HG03135 (cell line): ENCODE data around the gene SUSD5.
A peak's percentile ranks its signal among the peaks of the same experiment; 100 is the strongest.
"Not testable (repeated sequence)": the region's sequence is repeated elsewhere in the genome, so short reads cannot be mapped to it uniquely, and the experiment has no call there.

Source experiments
- ATAC-seq: cut with Tn5 transposase; IDR thresholded peaks from one replicate; pipeline ENCODE4 v1.9.1; 2021; ENCODE audit warnings: mild to moderate bottlenecking, moderate library complexity; ENCODE audit not compliant: unreplicated experiment

Gene SUSD5

GRCh38 chr3:33117461-33117860 is 101.1 kb downstream of the SUSD5 start:
- ATAC-seq: no peak

DNA sequence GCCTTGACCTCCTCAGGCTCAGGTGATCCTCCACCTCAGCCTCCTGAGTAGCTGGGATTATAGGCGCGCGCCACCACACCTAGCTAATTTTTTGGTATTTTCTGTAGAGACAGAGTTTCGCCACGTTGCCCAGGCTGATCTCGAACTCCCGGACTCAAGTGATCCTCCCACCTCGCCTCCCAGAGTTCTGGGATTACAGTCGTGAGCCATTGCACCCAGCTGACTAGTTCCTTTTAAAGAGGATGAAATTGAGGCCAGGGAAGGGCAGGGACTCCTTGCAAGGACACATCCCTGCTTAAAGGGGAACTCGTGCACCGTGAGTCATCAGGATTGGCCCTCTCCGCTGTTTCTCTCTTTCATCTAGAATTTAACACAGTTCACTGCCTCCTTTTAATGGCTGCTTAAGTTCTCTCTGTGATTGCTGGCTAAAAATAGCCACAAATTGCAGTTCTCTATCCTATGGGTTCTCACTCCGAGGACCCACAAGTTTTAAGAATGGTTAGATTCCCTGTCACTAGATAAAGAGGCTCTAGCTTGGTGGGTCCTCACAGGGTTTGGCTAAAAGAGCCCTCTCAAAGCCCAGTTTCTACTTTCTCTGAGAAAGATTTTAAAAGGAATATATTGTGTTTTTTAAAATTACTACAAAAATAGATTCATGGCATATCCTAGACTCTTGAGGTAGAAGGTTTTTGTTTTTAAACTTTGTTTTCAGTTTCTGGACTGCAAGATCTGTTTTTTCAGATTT is 103.4 kb downstream of the SUSD5 start:
- no peak for ATAC-seq

DNA sequence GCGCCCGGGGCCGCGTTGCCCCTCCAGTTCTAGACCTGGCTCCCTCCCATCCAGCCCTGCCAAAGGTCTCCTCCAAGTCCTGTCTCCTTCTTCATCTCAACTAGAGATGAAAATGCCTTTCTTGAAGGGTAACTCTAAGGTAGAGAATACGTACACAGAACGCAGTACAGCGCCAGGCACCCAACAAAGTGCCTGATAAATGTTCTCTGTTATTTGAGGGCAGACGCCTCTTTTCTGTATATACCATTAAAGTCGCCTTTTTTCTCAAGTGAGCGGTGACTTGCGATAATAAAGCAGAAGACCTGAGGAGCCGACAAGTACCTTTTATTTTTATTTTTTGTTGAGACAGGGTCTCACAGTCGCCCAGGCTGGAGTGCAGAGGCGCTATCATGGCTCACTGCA is 104.0 kb downstream of the SUSD5 start:
- no peak for ATAC-seq

GRCh38 chr3:33113772-33114621 is 104.6 kb downstream of the SUSD5 start, which contains the start of gene CRTAP:
Gene CRTAP (plus strand): TSS chr3:33114014. CDS start chr3:33114078, 64 bp downstream.
- ATAC-seq: peak; percentile 85

- ATAC-seq: peak; percentile 30
These were observed 107.0 kb downstream of the SUSD5 start for GRCh38 chr3:33111581-33111980.

DNA sequence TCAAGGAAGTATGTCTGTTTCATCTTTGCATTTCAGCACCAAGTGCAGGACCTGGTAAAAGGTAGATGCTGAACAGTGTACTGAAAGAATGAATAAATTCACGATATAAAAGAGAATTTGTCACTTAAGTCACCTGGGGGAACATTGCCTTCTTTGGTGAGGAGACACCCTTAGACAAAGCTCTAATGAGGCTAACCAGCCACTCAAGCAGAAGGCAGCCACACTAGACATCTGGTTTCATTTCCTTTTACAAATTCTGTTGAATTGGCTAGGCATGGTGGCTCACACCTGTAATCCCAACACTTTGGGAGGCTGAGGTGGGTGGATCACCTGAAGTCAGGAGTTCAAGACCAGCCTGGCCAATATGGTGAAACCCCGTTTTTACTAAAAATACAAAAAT is 111.8 kb downstream of the SUSD5 start:
- not testable (repeated sequence) for ATAC-seq

DNA sequence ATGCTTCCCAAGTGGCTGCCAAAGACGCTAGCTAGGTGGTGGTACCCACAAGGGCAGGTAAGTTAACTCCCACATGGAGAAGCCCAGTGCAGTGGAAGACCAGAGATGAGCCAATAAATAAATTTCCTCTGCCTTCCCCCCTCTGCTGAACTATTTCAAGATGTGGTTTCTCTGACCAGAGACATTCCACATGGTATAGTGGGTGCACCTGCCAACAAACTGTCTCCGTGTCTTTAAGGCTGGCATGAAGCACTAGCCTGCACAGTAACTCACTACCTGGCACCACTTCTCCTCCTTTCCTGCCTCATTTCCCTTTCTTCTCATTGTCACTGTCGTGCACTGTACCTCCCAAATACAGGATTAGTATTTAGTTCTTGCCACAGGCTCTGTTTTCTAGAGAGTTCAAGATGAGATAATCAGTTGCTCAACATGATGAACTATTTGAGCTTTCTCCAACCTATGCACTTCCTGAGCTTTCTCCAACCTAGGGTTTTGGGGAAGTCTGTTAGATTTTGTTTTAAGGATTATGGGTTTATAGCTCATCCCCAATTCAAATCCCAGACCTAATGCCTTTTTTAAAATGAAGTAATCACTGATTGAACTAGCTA is 113.2 kb downstream of the SUSD5 start:
- no peak for ATAC-seq

GRCh38 chr3:33104803-33105202 is 113.8 kb downstream of the SUSD5 start:
- ATAC-seq: no peak

DNA sequence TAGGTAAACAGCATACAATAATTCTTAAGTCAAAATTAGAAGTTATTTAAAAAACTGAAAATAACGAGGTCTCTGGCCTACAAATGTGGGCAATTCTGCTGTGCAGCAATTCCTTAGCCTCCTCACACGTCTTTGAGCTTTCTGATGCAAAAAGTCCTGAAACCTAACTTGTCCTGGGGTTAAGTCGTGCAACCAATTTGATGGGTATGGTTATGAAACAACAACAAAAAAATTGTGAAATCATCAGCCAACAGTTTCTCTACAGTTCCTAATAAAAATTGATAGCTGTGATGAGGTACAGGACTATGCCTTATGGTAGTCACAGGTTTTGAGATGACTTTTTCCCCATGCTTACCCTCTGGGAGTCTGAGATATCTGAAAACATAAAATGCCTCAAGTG is 115.1 kb downstream of the SUSD5 start:
- no peak for ATAC-seq

DNA sequence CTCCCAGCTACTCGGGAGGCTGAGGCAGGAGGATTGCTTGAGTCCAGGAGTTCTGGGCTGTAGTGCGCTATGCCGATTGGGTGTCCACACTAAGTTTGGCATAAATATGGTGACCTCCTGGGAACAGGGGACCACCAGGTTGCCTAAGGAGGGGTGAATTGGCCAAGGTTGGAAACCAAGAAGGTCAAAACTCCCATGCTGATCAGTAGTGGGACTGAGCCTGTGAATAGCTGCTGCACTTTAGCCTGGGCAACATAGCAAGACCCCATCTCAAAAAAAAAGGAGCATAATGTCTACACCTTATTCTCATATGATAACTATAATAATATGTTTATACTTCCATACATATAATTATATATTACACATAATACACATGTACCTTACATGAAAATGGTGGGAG is 115.6 kb downstream of the SUSD5 start:
- no peak for ATAC-seq

GRCh38 chr3:33100229-33100628 is 118.4 kb downstream of the SUSD5 start:
- ATAC-seq: no peak
